H1 (cell line): ENCODE results near the gene SPIRE1. TPM values are rescaled to one million over a fixed set of nuclear protein-coding genes. Genes with fewer than 3 reads are reported as not detected.

Experiments
- FOSL1 ChIP-seq: IDR thresholded peaks from 2 replicates; pipeline ENCODE4 v1.6.1; 2011; ENCODE audit warnings: mild to moderate bottlenecking, low read depth, low read length, moderate library complexity; ENCODE audit not compliant: insufficient read depth
- polyA plus RNA-seq, 7 experiments: library from polyadenylated mRNA; depleted of rRNA in 3 of 7; stranded (reverse) in 5 of 7; unstranded in 2 of 7; fragments of >200 nt in 5 of 7; fragments of 200-250 nt in 2 of 7; gene quantifications; 1 replicate in 5 of 7; 2 replicates in 1 of 7; 4 replicates in 1 of 7; pipeline versions ENCODE4 v1.2.1 to v1.2.3, GENCODE V29; 2011 to 2013; ENCODE audit warnings: missing spikeins in 2 of 7, mixed read lengths in 2 of 7
- total RNA-seq: library from RNA; stranded (reverse); fragmentation: NEBNext Ultra II Directional; extraction: Animal tissue kit (Norgen Biotek cat#: 25700); gene quantifications from 2 replicates; pipeline ENCODE4 v1.2.1, GENCODE V29; 2021

SPIRE1 gene
- total and polyA plus RNA-seq, 2 of the 8 experiments (the other 6 are each of a cell fraction or from before 2014, with no cell fraction given) = 6.0 to 21.5 TPM

DNA sequence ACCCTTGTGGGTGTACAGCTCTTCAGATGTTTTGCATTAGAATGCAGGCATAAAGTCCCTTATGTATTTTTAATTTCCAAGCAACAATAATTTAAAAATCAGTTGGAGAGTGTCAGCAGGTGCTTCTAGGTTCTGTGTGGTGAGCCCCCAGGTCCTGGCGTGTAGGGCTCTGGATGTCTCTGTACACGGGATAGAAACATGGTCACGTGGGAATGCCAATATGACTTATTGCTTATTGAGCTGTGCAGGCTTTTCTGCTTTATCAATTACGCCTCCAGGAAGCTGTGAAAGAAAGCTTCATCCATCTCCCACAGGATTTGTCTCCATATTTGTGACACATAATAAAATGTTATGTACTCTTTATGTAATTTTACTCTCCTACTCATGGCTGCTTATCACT, 212.4 kb downstream of the SPIRE1 start (continued):
- TF ChIP-seq FOSL1 = no peak
